GM21390 (cell line): Measurements from ENCODE around the gene FMC1.
A peak's percentile ranks its signal among the peaks of the same experiment; 100 is the strongest.
"Not testable (repeated sequence)": the region's sequence is repeated elsewhere in the genome, so short reads cannot be mapped to it uniquely, and the experiment has no call there.

ENCODE experiments used
- ATAC-seq: cut with Tn5 transposase; IDR thresholded peaks from one replicate; pipeline ENCODE4 v1.9.1; 2021; ENCODE audit not compliant: unreplicated experiment

Gene FMC1, protein sequence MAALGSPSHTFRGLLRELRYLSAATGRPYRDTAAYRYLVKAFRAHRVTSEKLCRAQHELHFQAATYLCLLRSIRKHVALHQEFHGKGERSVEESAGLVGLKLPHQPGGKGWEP

DNA sequence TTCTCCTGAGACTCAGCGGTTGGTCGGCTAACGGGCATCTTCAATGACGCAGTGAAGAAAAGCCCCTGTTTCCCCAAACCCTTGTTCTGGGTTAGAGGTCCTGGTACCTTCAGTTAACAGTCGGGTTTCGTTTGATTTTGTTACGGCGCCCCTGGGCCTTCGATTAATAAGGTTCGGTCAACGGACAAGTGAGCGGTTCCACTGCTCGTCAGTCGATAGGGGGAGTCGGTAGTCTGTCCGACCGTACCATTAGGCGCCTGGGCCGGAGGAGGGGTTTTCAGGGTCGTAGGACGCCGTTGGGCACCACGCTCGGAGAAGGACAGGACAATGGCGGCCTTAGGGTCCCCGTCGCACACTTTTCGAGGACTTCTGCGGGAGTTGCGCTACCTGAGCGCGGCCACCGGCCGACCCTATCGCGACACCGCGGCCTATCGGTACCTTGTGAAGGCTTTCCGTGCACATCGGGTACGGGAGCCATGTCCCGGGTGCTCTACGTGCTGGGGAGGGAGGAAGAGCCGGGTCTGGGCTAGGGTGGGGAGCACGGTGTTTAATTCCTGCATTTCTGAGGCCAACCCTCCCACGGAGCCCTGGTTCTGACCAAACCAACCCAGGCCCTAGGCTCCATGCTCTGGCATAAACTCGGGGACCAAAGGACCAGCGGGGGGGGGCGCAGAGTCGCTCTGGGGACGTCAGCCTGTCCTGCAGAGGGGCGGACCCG is at the start of gene FMC1:
TSS of gene FMC1 (plus strand) at position 280 of the 718 bp plus-strand sequence. CDS start at position 328, 48 bp downstream.
- ATAC-seq = peak; percentile 57

GRCh38 chr7:139292821-139293220 is 48.3 kb upstream of the FMC1 start:
- no peak for ATAC-seq

- no peak for ATAC-seq
Measured at GRCh38 chr7:139293534-139293933, 47.6 kb upstream of the FMC1 start.

DNA sequence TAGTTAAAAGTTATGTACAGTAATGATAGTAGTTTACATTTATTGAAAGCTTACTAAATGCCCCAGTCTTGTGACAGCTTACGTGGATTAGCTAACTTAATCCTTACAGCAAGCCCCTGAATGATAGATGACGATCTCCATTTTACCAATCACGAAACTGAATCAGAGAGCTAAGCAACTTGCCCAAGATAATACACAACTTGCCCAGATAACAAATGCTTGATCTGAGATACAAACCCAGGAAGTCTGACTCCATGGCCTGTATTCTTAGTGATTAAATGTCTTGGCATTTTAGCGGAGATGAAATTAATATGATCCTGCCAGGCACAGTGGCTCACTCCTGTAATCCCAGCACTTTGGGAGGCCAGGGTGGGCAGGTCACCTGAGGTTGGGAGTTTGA is 46.9 kb upstream of the FMC1 start:
- ATAC-seq = no peak

GRCh38 chr7:139294951-139295575 is 46.1 kb upstream of the FMC1 start:
- ATAC-seq = no peak

GRCh38 chr7:139297795-139298194 is 43.3 kb upstream of the FMC1 start:
- ATAC-seq = no peak

DNA sequence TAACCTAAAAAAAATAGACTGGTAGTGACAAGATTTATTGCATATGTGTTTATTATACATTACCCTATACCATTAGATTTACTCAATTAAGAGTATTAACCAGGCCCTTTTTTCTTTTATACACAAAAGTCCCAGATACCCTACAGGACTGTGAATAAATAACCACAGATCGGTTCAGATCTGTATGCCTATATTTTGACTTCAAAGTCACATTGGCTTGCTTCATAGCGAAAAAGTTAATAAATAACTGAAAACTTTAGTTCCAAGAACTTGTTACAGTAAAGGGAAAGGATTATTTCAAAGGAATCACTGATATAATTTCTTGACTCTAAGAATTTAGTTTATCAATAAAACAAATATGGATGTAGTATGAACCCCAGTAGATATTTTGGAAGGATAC is 41.8 kb upstream of the FMC1 start:
- ATAC-seq = no peak

DNA sequence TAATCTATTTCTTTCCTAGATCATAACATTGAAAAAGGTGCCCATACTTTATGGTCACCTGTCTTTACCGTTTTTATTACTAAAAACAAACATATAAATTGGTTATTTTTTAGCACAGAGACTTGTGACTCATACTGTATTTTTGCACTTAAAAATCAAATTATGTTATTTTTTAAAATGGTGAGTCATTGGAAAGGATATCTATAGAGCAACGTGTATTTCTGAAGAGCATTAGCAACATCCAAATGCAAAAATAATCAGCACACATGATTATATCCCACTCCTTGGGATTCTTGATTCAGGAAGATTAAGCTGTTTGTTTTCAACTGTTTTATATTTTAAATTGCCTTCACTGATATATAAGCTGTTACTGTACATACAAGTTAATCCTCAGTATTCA is 40.7 kb upstream of the FMC1 start:
- no peak for ATAC-seq

- ATAC-seq = no peak
Measured at GRCh38 chr7:139304517-139304916, 36.6 kb upstream of the FMC1 start.

- ATAC-seq = no peak
Measured at GRCh38 chr7:139317939-139318505, 23.1 kb upstream of the FMC1 start.

GRCh38 chr7:139321071-139321745 is 19.9 kb upstream of the FMC1 start:
- no peak for ATAC-seq

GRCh38 chr7:139324709-139325108 is 16.4 kb upstream of the FMC1 start:
- not testable (repeated sequence) for ATAC-seq

DNA sequence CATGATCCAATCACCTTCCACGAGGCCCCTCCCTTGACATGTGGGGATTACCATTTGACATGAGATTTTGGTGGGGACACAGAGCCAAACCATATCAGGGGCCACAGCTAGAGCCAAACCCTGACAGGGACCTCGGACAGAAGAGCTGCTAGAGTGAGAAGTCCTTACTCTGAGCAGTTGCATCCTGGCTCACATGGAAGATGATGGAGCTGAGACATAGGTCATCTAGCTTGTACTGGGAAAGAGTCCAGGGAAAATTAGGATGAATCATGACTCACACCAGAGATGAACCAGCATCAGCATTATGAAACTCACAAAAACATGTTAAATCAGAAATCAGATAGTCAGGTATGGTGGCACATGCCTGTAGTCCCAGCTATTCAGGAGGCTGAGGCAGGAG is 12.8 kb upstream of the FMC1 start:
- ATAC-seq = no peak

- no peak for ATAC-seq
Measured at GRCh38 chr7:139329119-139329518, 12.0 kb upstream of the FMC1 start.

DNA sequence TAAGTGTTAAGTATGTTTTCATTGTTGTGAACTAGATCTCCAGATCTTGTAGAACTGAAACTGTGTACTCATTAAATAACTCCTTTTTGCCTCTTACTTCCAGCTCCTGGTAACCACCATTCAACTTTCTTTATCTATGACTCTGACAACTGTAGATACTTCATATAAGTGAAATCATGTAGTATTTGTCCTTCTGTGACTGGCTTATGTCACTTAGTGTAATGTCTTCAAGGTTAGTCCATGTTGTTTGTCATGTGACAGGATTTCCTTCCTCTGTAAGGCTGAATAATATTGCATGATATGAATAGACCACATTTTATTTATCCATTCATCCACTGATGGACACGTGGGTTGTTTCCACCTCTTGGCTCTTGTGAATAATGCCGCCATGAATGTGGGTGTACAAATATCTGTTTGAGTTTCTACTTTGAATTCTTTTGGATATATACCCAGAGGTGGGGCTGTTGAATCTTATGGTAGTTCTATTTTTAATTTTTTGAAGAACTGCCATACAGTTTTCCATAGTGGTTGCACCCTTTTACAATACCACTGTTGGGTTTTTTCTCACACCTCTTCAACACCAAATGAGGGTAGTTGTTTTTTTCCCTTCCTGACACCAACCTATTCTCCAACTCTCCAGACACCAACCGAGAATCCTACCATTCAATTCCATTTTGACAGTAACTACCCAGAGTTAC is 10.7 kb upstream of the FMC1 start:
- no peak for ATAC-seq

GRCh38 chr7:139332697-139333359 is 8.3 kb upstream of the FMC1 start:
- no peak for ATAC-seq

- ATAC-seq = not testable (repeated sequence)
Measured at GRCh38 chr7:139333443-139333842, 7.7 kb upstream of the FMC1 start.

- ATAC-seq = no peak
Measured at GRCh38 chr7:139334399-139335150, 6.6 kb upstream of the FMC1 start.

GRCh38 chr7:139339025-139339424 is 2.1 kb upstream of the FMC1 start:
- no peak for ATAC-seq

GRCh38 chr7:139339698-139340036 is 1.5 kb upstream of the FMC1 start:
- no peak for ATAC-seq
